Adipocyte (in vitro differentiated cells): ENCODE measurements around the gene TRIM5.
A peak's percentile ranks its signal among the peaks of the same experiment; 100 is the strongest.
"Not testable (repeated sequence)": the region's sequence is repeated elsewhere in the genome, so short reads cannot be mapped to it uniquely, and the experiment has no call there.

ENCODE experiments used
- DNase-seq: peaks from one replicate; pipeline ENCODE4 v3.0.0-alpha.2; 2015; ENCODE audit warnings: low read depth
- H3K27me3 ChIP-seq: replicated peaks from 2 replicates; pipeline ENCODE4 v1.7.0; 2013; ENCODE audit warnings: mild to moderate bottlenecking, low read length, moderate library complexity; ENCODE audit not compliant: control insufficient read depth, insufficient read depth
- H3K36me3 ChIP-seq: 2 replicates; pipeline ENCODE4 v1.7.0; 2013; ENCODE audit warnings: low read length, mild to moderate bottlenecking, moderate library complexity; ENCODE audit not compliant: control insufficient read depth, insufficient read depth, severe bottlenecking
- H3K4me1 ChIP-seq: 2 replicates; pipeline ENCODE4 v1.7.0; 2013; ENCODE audit warnings: mild to moderate bottlenecking, low read length, moderate library complexity; ENCODE audit not compliant: control insufficient read depth, insufficient read depth
- H3K4me3 ChIP-seq: 2 replicates; pipeline ENCODE4 v1.7.0; 2013; ENCODE audit warnings: mild to moderate bottlenecking, low read length, moderate library complexity
- H3K9ac ChIP-seq: 2 replicates; pipeline ENCODE4 v1.7.0; 2013; ENCODE audit warnings: mild to moderate bottlenecking, low read length, moderate library complexity
- H3K9me3 ChIP-seq: 2 replicates; pipeline ENCODE4 v1.7.0; 2013; ENCODE audit warnings: mild to moderate bottlenecking, low read length, moderate library complexity; ENCODE audit not compliant: control insufficient read depth

The TRIM5 gene

DNA sequence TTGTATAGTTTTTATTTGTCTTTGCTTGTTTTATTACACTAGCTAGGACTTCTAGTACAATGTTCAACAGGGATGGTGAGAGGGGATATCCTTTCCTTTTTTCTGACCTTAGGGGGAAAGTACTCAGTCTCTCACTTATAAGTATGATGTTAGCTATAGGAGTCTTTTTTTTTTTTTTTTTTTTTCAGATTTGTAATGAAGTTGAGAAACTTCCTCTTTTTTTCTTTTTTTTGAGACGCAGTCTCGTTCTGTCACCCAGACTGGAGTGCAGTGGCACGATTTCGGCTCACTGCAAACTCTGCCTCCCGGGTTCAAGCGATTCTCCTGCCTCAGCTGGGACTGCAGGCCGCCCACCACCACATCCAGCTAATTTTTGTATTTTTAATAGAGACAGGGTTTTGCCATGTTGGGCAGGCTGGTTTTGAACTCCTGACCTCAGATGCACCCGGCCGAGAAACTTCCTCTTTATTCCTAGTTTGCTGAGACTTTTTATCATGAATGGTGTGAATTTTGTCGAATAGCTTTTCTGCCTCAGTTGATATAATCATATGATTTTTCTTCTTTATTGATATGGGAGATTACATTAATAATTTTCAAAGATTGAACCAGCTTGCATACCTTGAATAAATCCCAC, 15.7 kb upstream of the TRIM5 start:
- Histone ChIP-seq H3K36me3 (peaks cover 81% of the 10 kb centered on the region), H3K4me1 (peaks cover 15% of the 10 kb centered on the region), H3K4me3 (no peak overlapping the region), H3K27me3 (no peaks in the 10 kb centered on the region), H3K9ac (no peak overlapping the region), H3K9me3 (no peaks in the 10 kb centered on the region)
- no peak for DNase-seq

GRCh38 chr11:5698281-5698680, 13.4 kb upstream of the TRIM5 start:
- Histone ChIP-seq H3K9ac (no peak overlapping the region), H3K27me3 (no peaks in the 10 kb centered on the region), H3K9me3 (no peaks in the 10 kb centered on the region), H3K36me3 (peaks cover 69% of the 10 kb centered on the region), H3K4me3 (no peak overlapping the region), H3K4me1 (peaks cover 12% of the 10 kb centered on the region)
- DNase-seq = no peak

DNA sequence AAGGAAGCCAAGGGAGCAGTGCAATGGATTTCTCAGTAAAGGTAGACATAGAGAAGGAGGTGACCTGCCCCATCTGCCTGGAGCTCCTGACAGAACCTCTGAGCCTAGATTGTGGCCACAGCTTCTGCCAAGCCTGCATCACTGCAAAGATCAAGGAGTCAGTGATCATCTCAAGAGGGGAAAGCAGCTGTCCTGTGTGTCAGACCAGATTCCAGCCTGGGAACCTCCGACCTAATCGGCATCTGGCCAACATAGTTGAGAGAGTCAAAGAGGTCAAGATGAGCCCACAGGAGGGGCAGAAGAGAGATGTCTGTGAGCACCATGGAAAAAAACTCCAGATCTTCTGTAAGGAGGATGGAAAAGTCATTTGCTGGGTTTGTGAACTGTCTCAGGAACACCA, 11.3 kb upstream of the TRIM5 start:
- peaks cover 16% of the 10 kb centered on the region for H3K4me1 ChIP-seq
- no peak for DNase-seq
- H3K9ac ChIP-seq = no peak overlapping the region
- no peaks in the 10 kb centered on the region for H3K9me3 ChIP-seq
- no peaks in the 10 kb centered on the region for H3K27me3 ChIP-seq
- H3K36me3 ChIP-seq = peaks cover 53% of the 10 kb centered on the region
- no peak overlapping the region for H3K4me3 ChIP-seq

DNA sequence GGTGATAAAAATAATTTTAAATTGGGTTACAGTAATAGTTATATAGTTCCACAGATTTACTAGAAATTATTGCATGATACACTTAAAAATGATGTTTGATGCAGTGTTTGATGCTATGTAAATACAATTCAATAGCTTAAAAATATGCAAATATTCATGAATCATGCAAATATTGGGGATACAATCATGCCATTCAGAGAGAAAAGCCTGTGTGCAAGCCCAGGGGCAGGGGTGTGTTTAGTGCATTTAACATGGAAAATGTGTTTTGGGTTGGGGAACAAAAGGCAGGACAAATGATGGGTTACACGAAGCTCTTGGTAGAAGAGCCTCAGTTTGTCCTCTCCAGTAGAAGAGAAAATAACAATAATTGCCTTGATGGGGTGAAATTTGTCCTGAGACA, 10.7 kb upstream of the TRIM5 start:
- Histone ChIP-seq H3K9me3 (no peaks in the 10 kb centered on the region), H3K4me3 (no peak overlapping the region), H3K4me1 (peaks cover 11% of the 10 kb centered on the region), H3K36me3 (peaks cover 48% of the 10 kb centered on the region), H3K9ac (no peak overlapping the region), H3K27me3 (no peaks in the 10 kb centered on the region)
- DNase-seq = no peak

- peaks cover 11% of the 10 kb centered on the region for H3K4me1 ChIP-seq
- no peaks in the 10 kb centered on the region for H3K27me3 ChIP-seq
- no peak overlapping the region for H3K9ac ChIP-seq
- no peak for DNase-seq
- peaks cover 40% of the 10 kb centered on the region for H3K36me3 ChIP-seq
- no peaks in the 10 kb centered on the region for H3K9me3 ChIP-seq
- no peak overlapping the region for H3K4me3 ChIP-seq
These were observed 9.8 kb upstream of the TRIM5 start for GRCh38 chr11:5694642-5695041.

DNA sequence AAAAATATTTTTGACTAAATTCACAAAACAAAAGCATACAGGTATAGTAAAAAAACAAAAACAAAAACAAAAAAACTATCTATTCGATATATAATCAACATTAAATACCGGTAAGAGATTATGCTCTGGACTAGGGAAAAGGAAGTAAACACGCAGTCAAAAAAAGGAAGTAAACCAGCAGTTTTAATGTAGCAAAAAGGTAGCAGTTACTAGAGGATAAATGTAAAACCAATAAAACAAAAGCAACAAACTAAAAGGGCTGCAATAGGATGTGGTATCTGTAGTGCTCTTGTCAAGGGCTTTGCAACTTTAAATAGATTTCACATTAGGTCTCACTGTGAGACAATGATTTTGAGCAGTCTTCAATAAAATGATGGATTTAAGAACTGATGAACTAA, 7.1 kb upstream of the TRIM5 start:
- Histone ChIP-seq H3K9ac (peak overlapping the region; percentile 34), H3K9me3 (no peaks in the 10 kb centered on the region), H3K4me1 (peaks cover 18% of the 10 kb centered on the region), H3K4me3 (peak overlapping the region; percentile 89), H3K36me3 (peaks cover 20% of the 10 kb centered on the region), H3K27me3 (no peaks in the 10 kb centered on the region)
- no peak for DNase-seq

DNA sequence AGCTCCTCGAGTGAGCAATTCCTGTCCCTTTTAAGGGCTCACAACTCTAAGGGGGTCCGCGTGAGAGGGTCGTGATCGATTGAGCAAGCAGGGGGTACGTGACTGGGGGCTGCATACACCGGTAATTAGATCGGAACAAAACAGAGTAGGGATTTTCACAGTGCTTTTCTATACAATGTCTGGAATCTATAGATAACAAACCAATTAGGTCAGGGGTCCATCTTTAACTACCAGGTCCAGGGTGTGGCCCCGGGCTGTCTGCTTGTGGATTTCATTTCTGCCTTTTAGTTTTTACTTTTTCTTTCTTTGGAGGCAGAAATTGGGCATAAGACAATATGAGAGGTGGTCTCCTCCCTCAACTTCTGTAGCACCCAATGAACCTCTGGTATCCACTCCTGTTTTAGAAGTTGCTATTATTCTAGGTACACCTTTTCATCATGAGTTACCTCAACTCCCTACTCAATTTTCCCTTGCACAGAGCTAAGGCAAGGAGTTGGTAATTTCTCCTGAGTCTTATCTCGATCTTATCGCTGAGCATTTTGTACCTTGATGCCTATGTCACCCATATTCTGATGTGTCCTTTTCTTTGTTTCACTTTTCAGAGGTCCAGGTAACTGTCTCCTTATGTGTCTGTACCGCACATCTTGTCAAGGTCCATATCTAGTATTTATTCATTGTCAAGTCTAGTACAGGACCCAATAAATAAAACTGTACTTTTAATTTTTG, 6.5 kb upstream of the TRIM5 start:
- H3K4me1 ChIP-seq = peaks cover 18% of the 10 kb centered on the region
- not testable (repeated sequence) for DNase-seq, H3K27me3 ChIP-seq, H3K9me3 ChIP-seq
- H3K36me3 ChIP-seq = peaks cover 15% of the 10 kb centered on the region
- H3K4me3 ChIP-seq = peak overlapping the region; percentile 89
- H3K9ac ChIP-seq = peak overlapping the region; percentile 93

GRCh38 chr11:5690736-5691135, 5.9 kb upstream of the TRIM5 start:
- Histone ChIP-seq H3K4me1 (peaks cover 13% of the 10 kb centered on the region), H3K27me3 (no peaks in the 10 kb centered on the region), H3K4me3 (peak overlapping the region; percentile 89), H3K36me3 (peaks cover 9% of the 10 kb centered on the region), H3K9me3 (no peaks in the 10 kb centered on the region), H3K9ac (peak overlapping the region; percentile 93)
- DNase-seq = peak; percentile 37

DNA sequence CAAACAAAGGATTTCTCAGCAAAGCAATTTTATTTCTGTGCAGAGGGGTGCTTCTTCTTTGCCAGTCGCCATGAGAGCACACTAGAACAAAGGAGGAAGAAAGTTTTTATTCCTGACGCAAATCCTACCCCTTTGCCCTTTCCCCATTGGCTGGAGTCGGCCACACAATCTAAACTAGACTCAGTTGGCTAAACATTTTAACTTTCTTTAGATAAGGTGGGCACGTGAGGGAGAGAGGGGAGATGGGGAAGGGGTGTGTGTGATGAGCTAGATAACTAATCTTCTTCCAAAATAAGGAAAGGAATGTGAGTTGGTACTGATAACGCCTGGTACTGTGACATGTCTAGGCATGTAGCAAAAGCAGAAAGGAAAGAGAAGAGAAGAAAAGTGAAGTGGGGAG, 5.3 kb upstream of the TRIM5 start:
- no peaks in the 10 kb centered on the region for H3K27me3 ChIP-seq
- peak overlapping the region; percentile 93 for H3K9ac ChIP-seq
- H3K9me3 ChIP-seq = no peaks in the 10 kb centered on the region
- peaks cover 9% of the 10 kb centered on the region for H3K36me3 ChIP-seq
- H3K4me1 ChIP-seq = peaks cover 15% of the 10 kb centered on the region
- DNase-seq = peak; percentile 34
- H3K4me3 ChIP-seq = peak overlapping the region; percentile 89

DNA sequence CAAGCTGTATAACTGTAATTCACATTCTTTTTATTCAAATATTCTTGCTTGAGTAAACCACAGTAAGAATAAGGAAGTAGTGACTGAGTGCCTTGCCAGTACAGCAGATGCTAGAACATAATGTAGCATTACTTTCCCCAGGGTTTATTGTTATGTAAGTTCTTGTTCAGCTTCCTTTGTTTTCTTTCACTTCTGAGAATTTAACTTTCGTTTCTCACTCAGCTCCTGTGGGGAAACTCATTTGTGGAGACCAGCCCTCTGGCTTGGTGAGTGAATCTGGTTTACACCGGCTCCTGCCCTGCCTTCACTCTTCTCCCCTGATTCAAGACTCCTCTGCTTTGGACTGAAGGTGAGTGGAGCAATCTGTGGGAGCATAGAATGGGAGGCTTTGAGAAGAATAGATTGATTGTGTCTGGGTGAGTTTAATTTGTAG, 4.7 kb upstream of the TRIM5 start, which contains the start of gene TRIM22:
TSS of gene TRIM22 (plus strand) at position 240 of the 433 bp plus-strand sequence. CDS start 6,443 bp downstream, outside the sequence.
- Histone ChIP-seq H3K4me1 (peaks cover 17% of the 10 kb centered on the region), H3K36me3 (peaks cover 9% of the 10 kb centered on the region), H3K9me3 (no peaks in the 10 kb centered on the region), H3K27me3 (no peaks in the 10 kb centered on the region), H3K9ac (peak within 1 kb of the TSS; percentile 93), H3K4me3 (peak within 1 kb of the TSS; percentile 89)
- peak; percentile 75 for DNase-seq

- no peak for DNase-seq
- H3K9ac ChIP-seq = no peak overlapping the region
- H3K36me3 ChIP-seq = no peaks in the 10 kb centered on the region
- no peaks in the 10 kb centered on the region for H3K27me3 ChIP-seq
- H3K4me1 ChIP-seq = peaks cover 22% of the 10 kb centered on the region
- no peak overlapping the region for H3K4me3 ChIP-seq
- H3K9me3 ChIP-seq = no peaks in the 10 kb centered on the region
These were observed 3.6 kb upstream of the TRIM5 start for GRCh38 chr11:5688482-5688881.
